MM.1S (cell line): ENCODE results near the gene CPT1B.
"Not testable (repeated sequence)": the region's sequence is repeated elsewhere in the genome, so short reads cannot be mapped to it uniquely, and the experiment has no call there.

Experiments
- DNase-seq: peaks from one replicate; pipeline ENCODE4 v3.0.0-alpha.2; 2015
- H2AFZ ChIP-seq: fragments of 300-600 bp; sonication (generic); 2 replicates; pipeline ENCODE4 v1.6.0; 2016; ENCODE audit warnings: antibody characterized with exemption, low read length
- H3F3A ChIP-seq: fragments of 300-600 bp; sonication (generic); 2 replicates; pipeline ENCODE4 v1.6.1; 2016; ENCODE audit warnings: mild to moderate bottlenecking, antibody characterized with exemption, low read length, moderate library complexity, mixed read lengths; ENCODE audit not compliant: insufficient read depth
- H3K27ac ChIP-seq: fragments of 300-600 bp; sonication (generic); 2 replicates; pipeline ENCODE4 v1.5.1; 2016; ENCODE audit warnings: mild to moderate bottlenecking, low read length
- H3K27me3 ChIP-seq: fragments of 300-600 bp; sonication (generic); replicated peaks from 2 replicates; pipeline ENCODE4 v1.6.0; 2016; ENCODE audit warnings: low read length; ENCODE audit not compliant: insufficient read depth
- H3K36me3 ChIP-seq: fragments of 300-600 bp; sonication (generic); replicated peaks from 2 replicates; pipeline ENCODE4 v1.6.1; 2016; ENCODE audit warnings: mild to moderate bottlenecking, low read length, mixed read lengths; ENCODE audit not compliant: insufficient read depth
- H3K4me1 ChIP-seq: fragments of 300-600 bp; sonication (generic); 2 replicates; pipeline ENCODE4 v1.6.1; 2016; ENCODE audit warnings: low read length, mixed read lengths
- H3K4me2 ChIP-seq: fragments of 300-600 bp; sonication (generic); 2 replicates; pipeline ENCODE4 v1.6.0; 2016; ENCODE audit warnings: low read depth, low read length
- H3K4me3 ChIP-seq: fragments of 300-600 bp; sonication (generic); 2 replicates; pipeline ENCODE4 v1.5.1; 2016; ENCODE audit warnings: low read length, mixed read lengths
- H3K79me2 ChIP-seq: fragments of 300-600 bp; sonication (generic); 2 replicates; pipeline ENCODE4 v1.6.1; 2016; ENCODE audit warnings: mixed run types, low read length, mixed read lengths
- H3K9ac ChIP-seq: fragments of 300-600 bp; sonication (generic); 2 replicates; pipeline ENCODE4 v1.6.1; 2016; ENCODE audit warnings: low read length, mixed read lengths
- H3K9me2 ChIP-seq: fragments of 300-600 bp; sonication (generic); replicated peaks from 2 replicates; pipeline ENCODE4 v1.6.1; 2016; ENCODE audit warnings: mild to moderate bottlenecking, low read length, mixed read lengths; ENCODE audit not compliant: insufficient read depth
- H3K9me3 ChIP-seq: fragments of 300-600 bp; sonication (generic); replicated peaks from 2 replicates; pipeline ENCODE4 v1.6.1; 2016; ENCODE audit warnings: mild to moderate bottlenecking, low read length, mixed read lengths; ENCODE audit not compliant: insufficient read depth
- H4K20me1 ChIP-seq: fragments of 300-600 bp; sonication (generic); 2 replicates; pipeline ENCODE4 v1.6.1; 2016; ENCODE audit warnings: mild to moderate bottlenecking, low read length, moderate library complexity, mixed read lengths; ENCODE audit not compliant: insufficient read depth
- EZH2 ChIP-seq: fragments of 300-600 bp; sonication (generic); optimal IDR thresholded peaks from 2 replicates; pipeline ENCODE3; 2017; ENCODE audit warnings: low read depth, mild to moderate bottlenecking, antibody characterized with exemption, low read length, mixed read lengths
- EZH2phosphoT487 ChIP-seq: fragments of 300-600 bp; sonication (generic); IDR thresholded peaks from 2 replicates; pipeline ENCODE4 v1.6.1; 2018; ENCODE audit warnings: antibody characterized with exemption, low read length
- TF ChIP-seq, protein P1 (sequence below): fragments of 300-600 bp; sonication (generic); IDR thresholded peaks from 2 replicates; pipeline ENCODE4 v1.5.1; 2016; ENCODE audit warnings: antibody characterized with exemption, low read length, mixed read lengths

Gene CPT1B

GRCh38 chr22:50544746-50545253, 33.4 kb downstream of the CPT1B start:
- no peaks in the 10 kb centered on the region for H3K79me2 ChIP-seq
- H3K4me1 ChIP-seq = peaks cover 16% of the 10 kb centered on the region; the same call in 1 of the 2 replicates
- no peak overlapping the region for H3K27ac ChIP-seq
- peak overlapping the region; percentile 62 for H2AFZ ChIP-seq
- peak overlapping the region; percentile 63 for H3K4me2 ChIP-seq
- peaks cover 25% of the 10 kb centered on the region for H3K27me3 ChIP-seq
- no peaks in the 10 kb centered on the region for H3K9me3 ChIP-seq
- no peaks in the 10 kb centered on the region for H4K20me1 ChIP-seq
- DNase-seq = no peak
- no peaks in the 10 kb centered on the region for H3K36me3 ChIP-seq
- H3K4me3 ChIP-seq = peak overlapping the region; percentile 24; the same call in 1 of the 2 replicates
- H3F3A ChIP-seq = peaks cover 22% of the 10 kb centered on the region
- H3K9me2 ChIP-seq = no peaks in the 10 kb centered on the region
- TF ChIP-seq EZH2 = no peak
- TF ChIP-seq EZH2phosphoT487 = no peak
- TF ChIP-seq, protein P1, sequence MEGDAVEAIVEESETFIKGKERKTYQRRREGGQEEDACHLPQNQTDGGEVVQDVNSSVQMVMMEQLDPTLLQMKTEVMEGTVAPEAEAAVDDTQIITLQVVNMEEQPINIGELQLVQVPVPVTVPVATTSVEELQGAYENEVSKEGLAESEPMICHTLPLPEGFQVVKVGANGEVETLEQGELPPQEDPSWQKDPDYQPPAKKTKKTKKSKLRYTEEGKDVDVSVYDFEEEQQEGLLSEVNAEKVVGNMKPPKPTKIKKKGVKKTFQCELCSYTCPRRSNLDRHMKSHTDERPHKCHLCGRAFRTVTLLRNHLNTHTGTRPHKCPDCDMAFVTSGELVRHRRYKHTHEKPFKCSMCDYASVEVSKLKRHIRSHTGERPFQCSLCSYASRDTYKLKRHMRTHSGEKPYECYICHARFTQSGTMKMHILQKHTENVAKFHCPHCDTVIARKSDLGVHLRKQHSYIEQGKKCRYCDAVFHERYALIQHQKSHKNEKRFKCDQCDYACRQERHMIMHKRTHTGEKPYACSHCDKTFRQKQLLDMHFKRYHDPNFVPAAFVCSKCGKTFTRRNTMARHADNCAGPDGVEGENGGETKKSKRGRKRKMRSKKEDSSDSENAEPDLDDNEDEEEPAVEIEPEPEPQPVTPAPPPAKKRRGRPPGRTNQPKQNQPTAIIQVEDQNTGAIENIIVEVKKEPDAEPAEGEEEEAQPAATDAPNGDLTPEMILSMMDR = no peak
- no peak overlapping the region for H3K9ac ChIP-seq

GRCh38 chr22:50544078-50544745, 34.0 kb downstream of the CPT1B start:
- H3K4me3 ChIP-seq = peak overlapping the region; percentile 24
- peaks cover 28% of the 10 kb centered on the region for H3F3A ChIP-seq
- no peak overlapping the region for H3K27ac ChIP-seq
- H3K36me3 ChIP-seq = no peaks in the 10 kb centered on the region
- H3K4me1 ChIP-seq = peaks cover 18% of the 10 kb centered on the region; the same call in 1 of the 2 replicates
- no peaks in the 10 kb centered on the region for H4K20me1 ChIP-seq
- no peaks in the 10 kb centered on the region for H3K9me2 ChIP-seq
- no peaks in the 10 kb centered on the region for H3K79me2 ChIP-seq
- H3K9me3 ChIP-seq = no peaks in the 10 kb centered on the region
- no peak for TF ChIP-seq EZH2
- TF ChIP-seq, protein P1 = peak; percentile 78
- H3K4me2 ChIP-seq = peak overlapping the region; percentile 63
- peak overlapping the region; percentile 62 for H2AFZ ChIP-seq
- H3K27me3 ChIP-seq = peaks cover 25% of the 10 kb centered on the region
- peak; percentile 83 for DNase-seq
- H3K9ac ChIP-seq = peak overlapping the region; percentile 28; the same call in 1 of the 2 replicates

- H3K79me2 ChIP-seq = no peaks in the 10 kb centered on the region
- H3K4me2 ChIP-seq = no peak overlapping the region
- no peaks in the 10 kb centered on the region for H3K36me3 ChIP-seq
- H3K27ac ChIP-seq = no peak overlapping the region
- H3K27me3 ChIP-seq = peaks cover 11% of the 10 kb centered on the region
- peaks cover 39% of the 10 kb centered on the region for H3F3A ChIP-seq
- H3K9me2 ChIP-seq = no peaks in the 10 kb centered on the region
- no peak overlapping the region for H2AFZ ChIP-seq
- TF ChIP-seq, protein P1 = no peak
- TF ChIP-seq EZH2phosphoT487 (no peak), EZH2 (no peak)
- H3K4me1 ChIP-seq = peaks cover 29% of the 10 kb centered on the region
- no peaks in the 10 kb centered on the region for H4K20me1 ChIP-seq
- no peaks in the 10 kb centered on the region for H3K9me3 ChIP-seq
- no peak overlapping the region for H3K9ac ChIP-seq
- no peak overlapping the region for H3K4me3 ChIP-seq
- no peak for DNase-seq
Observed at GRCh38 chr22:50542416-50542927, 35.8 kb downstream of the CPT1B start.

DNA sequence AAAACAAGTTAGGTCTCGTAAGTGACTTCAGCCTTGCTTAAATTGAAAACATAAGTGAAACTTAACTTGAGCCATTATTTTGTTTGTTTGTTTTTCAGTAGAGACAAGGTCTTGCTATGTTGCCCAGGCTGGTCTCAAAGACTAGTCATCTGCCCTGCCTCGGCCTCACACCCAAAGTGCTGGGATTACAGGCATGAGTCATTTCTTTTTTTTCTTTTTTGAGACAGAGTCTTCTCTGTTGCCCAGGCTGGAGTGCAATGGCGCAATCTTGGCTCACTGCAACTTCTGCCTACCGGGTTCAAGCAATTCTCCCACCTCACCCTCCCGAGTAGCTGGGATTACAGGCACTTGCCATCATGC, 36.6 kb downstream of the CPT1B start:
- H3K9me3 ChIP-seq, H3K27me3 ChIP-seq, DNase-seq, H3K27ac ChIP-seq, H4K20me1 ChIP-seq, H3K9ac ChIP-seq, H2AFZ ChIP-seq, H3K79me2 ChIP-seq, H3K4me2 ChIP-seq, H3K4me3 ChIP-seq, H3K36me3 ChIP-seq, H3K9me2 ChIP-seq: not testable (repeated sequence)
- peaks cover 35% of the 10 kb centered on the region for H3K4me1 ChIP-seq
- H3F3A ChIP-seq = peaks cover 43% of the 10 kb centered on the region
